ENCODE data around the gene LARGE1.

Gene LARGE1

DNA sequence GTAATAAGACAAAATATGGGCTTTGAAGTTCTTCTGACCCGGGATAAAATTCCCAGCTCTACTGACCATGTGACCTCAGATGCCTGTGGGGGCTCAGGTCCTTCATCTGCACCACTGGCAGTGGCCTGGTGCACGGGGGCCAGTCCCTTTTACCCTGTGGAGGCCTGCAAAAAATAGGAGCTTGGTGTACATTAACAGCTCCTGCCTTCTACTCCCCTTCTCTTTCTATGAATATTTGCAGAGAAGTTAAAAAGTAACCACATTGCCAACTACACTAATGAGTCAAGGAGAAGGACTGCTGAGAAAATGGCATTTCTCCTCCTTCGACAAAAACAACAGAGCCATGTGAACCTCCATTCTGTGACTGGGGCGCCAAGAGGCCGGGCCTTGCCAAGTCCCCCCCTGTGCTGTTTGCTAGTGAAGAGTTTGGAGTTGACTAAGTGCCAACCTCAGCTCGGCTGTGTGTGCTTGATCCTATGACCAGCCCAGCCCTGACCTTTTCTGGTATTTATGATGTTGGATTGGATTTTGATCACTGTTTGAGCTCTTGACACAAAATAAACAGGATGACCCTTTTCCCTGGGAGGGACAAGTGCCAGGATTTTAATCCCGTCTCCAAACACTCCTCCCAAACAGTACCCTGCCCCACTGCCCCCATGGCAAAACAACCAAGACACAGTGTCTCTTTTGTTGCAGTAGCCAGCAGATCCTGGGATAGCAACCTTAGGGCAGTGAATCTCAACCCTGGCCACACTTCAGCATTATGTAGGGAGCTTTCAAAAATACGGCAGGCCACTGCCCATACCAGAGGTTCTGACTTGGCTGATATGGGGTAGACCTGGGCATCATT, 380.1 kb downstream of the LARGE1 start:
- H3K18ac ChIP-seq (ENCODE audit: low read length), result no peak overlapping the region

DNA sequence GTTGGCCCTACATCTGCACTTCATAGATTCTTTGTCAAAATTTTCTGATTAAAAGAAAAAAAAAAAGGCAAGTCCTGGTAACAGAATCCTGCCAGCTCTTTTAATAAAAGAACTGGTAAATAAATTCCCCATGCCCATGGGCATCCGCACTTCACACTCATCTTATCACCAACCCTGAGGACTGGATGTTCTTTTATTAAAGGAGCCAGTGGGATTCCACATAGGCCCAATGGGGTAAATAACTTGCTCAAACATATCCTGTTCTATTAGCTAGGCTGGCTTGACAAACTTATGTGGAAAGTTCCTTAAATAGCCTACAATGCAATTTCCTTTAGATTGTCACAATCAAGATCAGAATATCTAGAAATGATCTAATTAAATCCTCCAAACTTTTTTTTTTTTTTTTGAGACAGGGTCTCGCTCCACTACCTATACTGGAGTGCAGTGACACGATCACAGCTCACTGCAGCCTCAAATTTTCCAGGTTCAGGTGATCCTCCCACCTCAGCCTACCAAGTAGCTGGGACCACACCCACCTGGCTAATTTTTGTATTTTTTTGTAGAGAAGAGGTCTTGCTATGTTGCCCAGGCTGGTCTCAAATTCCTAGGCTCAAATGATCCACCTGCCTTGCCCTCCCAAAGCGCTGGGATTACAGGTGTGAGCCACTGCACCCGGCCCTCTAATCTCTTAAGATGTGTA, 380.9 kb downstream of the LARGE1 start:
- no peak overlapping the region for H2BK15ac ChIP-seq (replicated peaks; ENCODE audit: low read depth)
- H3K56ac ChIP-seq (ENCODE audit: low read length), result no peak overlapping the region
- peaks cover 2% of the 10 kb centered on the region for H3K4me1 ChIP-seq (ENCODE audit: control insufficient read depth, low read depth, low read length)
- H4K5ac ChIP-seq (ENCODE audit: low read length), result no peak overlapping the region
- no CpG with 5 or more reads among the region's 5 CpGs for WGBS (ENCODE audit: extremely low coverage, insufficient coverage, low lambda C conversion rate)
- H2BK120ac ChIP-seq (ENCODE audit: low read depth, low read length), result no peak overlapping the region
- H3K79me1 ChIP-seq (ENCODE audit: low read length), result no peaks in the 10 kb centered on the region
- H3K4me2 ChIP-seq (ENCODE audit: low read length), result no peak overlapping the region
- H4K8ac ChIP-seq (ENCODE audit: low read depth, low read length), result no peak overlapping the region
- H3K18ac ChIP-seq (ENCODE audit: low read length), result no peak overlapping the region
- no peak overlapping the region for H3K27ac ChIP-seq (ENCODE audit: low read depth, low read length)
- H3K4ac ChIP-seq (ENCODE audit: low read depth, low read length), result no peak overlapping the region
- DNase-seq, result no peak
- H3K36me3 ChIP-seq (ENCODE audit: control insufficient read depth, insufficient read depth, low read length), result no peaks in the 10 kb centered on the region
- H2AK5ac ChIP-seq (ENCODE audit: low read length), result no peak overlapping the region
- no peaks in the 10 kb centered on the region for H3K79me2 ChIP-seq (ENCODE audit: control insufficient read depth, insufficient read depth, low read length)
- H3K23ac ChIP-seq (ENCODE audit: low read length), result no peak overlapping the region
- no peak overlapping the region for H3K9ac ChIP-seq (ENCODE audit: low read length)
- H3K27me3 ChIP-seq (ENCODE audit: insufficient read depth, low read length, poor library complexity), result no peaks in the 10 kb centered on the region
- H3K4me3 ChIP-seq (ENCODE audit: low read length), result no peak overlapping the region
- H2BK5ac ChIP-seq (ENCODE audit: low read length), result no peak overlapping the region

More for the DNA sequence above, 380.1 kb downstream of the LARGE1 start:
- Histone ChIP-seq H3K4me2 (ENCODE audit: low read length) (no peak overlapping the region), H3K4ac (ENCODE audit: low read depth, low read length) (no peak overlapping the region), H4K5ac (ENCODE audit: low read length) (no peak overlapping the region), H2BK15ac (replicated peaks; ENCODE audit: low read depth) (no peak overlapping the region), H3K79me1 (ENCODE audit: low read length) (no peaks in the 10 kb centered on the region), H2AK5ac (ENCODE audit: low read length) (no peak overlapping the region), H4K8ac (ENCODE audit: low read depth, low read length) (no peak overlapping the region), H3K4me3 (ENCODE audit: low read length) (no peak overlapping the region), H3K4me1 (ENCODE audit: control insufficient read depth, low read depth, low read length) (peaks cover 2% of the 10 kb centered on the region), H3K36me3 (ENCODE audit: control insufficient read depth, insufficient read depth, low read length) (no peaks in the 10 kb centered on the region), H3K27ac (ENCODE audit: low read depth, low read length) (no peak overlapping the region), H2BK5ac (ENCODE audit: low read length) (no peak overlapping the region), H3K27me3 (ENCODE audit: insufficient read depth, low read length, poor library complexity) (no peaks in the 10 kb centered on the region), H3K9ac (ENCODE audit: low read length) (no peak overlapping the region), H3K56ac (ENCODE audit: low read length) (no peak overlapping the region), H3K23ac (ENCODE audit: low read length) (no peak overlapping the region), H2BK120ac (ENCODE audit: low read depth, low read length) (no peak overlapping the region), H3K79me2 (ENCODE audit: control insufficient read depth, insufficient read depth, low read length) (no peaks in the 10 kb centered on the region)
- WGBS (ENCODE audit: extremely low coverage, insufficient coverage, low lambda C conversion rate), result no CpG with 5 or more reads among the region's 8 CpGs
- DNase-seq, result no peak

- no peak overlapping the region for H3K18ac ChIP-seq (ENCODE audit: low read length)
- no peak overlapping the region for H2BK15ac ChIP-seq (replicated peaks; ENCODE audit: low read depth)
- no peak overlapping the region for H2AK5ac ChIP-seq (ENCODE audit: low read length)
- H4K5ac ChIP-seq (ENCODE audit: low read length), result no peak overlapping the region
- no peak for DNase-seq
- H3K79me2 ChIP-seq (ENCODE audit: control insufficient read depth, insufficient read depth, low read length), result no peaks in the 10 kb centered on the region
- no peaks in the 10 kb centered on the region for H3K79me1 ChIP-seq (ENCODE audit: low read length)
- H3K4me1 ChIP-seq (ENCODE audit: control insufficient read depth, low read depth, low read length), result peaks cover 2% of the 10 kb centered on the region
- no peak overlapping the region for H3K4ac ChIP-seq (ENCODE audit: low read depth, low read length)
- no peak overlapping the region for H2BK5ac ChIP-seq (ENCODE audit: low read length)
- no peaks in the 10 kb centered on the region for H3K36me3 ChIP-seq (ENCODE audit: control insufficient read depth, insufficient read depth, low read length)
- no peak overlapping the region for H3K56ac ChIP-seq (ENCODE audit: low read length)
- H3K27ac ChIP-seq (ENCODE audit: low read depth, low read length), result no peak overlapping the region
- H4K8ac ChIP-seq (ENCODE audit: low read depth, low read length), result no peak overlapping the region
- no peak overlapping the region for H3K4me3 ChIP-seq (ENCODE audit: low read length)
- no peaks in the 10 kb centered on the region for H3K27me3 ChIP-seq (ENCODE audit: insufficient read depth, low read length, poor library complexity)
- WGBS (ENCODE audit: extremely low coverage, insufficient coverage, low lambda C conversion rate), result no CpG with 5 or more reads among the region's 6 CpGs
- H2BK120ac ChIP-seq (ENCODE audit: low read depth, low read length), result no peak overlapping the region
- no peak overlapping the region for H3K9ac ChIP-seq (ENCODE audit: low read length)
- no peak overlapping the region for H3K23ac ChIP-seq (ENCODE audit: low read length)
- no peak overlapping the region for H3K4me2 ChIP-seq (ENCODE audit: low read length)
Observed at GRCh38 chr22:33538277-33538885, 381.9 kb downstream of the LARGE1 start.

- H2AK5ac ChIP-seq (ENCODE audit: low read length), result no peak overlapping the region
- DNase-seq, result no peak
- no CpG with 5 or more reads among the region's 9 CpGs for WGBS (ENCODE audit: extremely low coverage, insufficient coverage, low lambda C conversion rate)
- no peak overlapping the region for H3K4me2 ChIP-seq (ENCODE audit: low read length)
- H3K18ac ChIP-seq (ENCODE audit: low read length), result no peak overlapping the region
- H3K4me1 ChIP-seq (ENCODE audit: control insufficient read depth, low read depth, low read length), result peaks cover 2% of the 10 kb centered on the region
- H3K4ac ChIP-seq (ENCODE audit: low read depth, low read length), result no peak overlapping the region
- H3K27ac ChIP-seq (ENCODE audit: low read depth, low read length), result no peak overlapping the region
- H3K56ac ChIP-seq (ENCODE audit: low read length), result no peak overlapping the region
- no peak overlapping the region for H4K5ac ChIP-seq (ENCODE audit: low read length)
- no peak overlapping the region for H3K4me3 ChIP-seq (ENCODE audit: low read length)
- H4K8ac ChIP-seq (ENCODE audit: low read depth, low read length), result no peak overlapping the region
- no peak overlapping the region for H2BK120ac ChIP-seq (ENCODE audit: low read depth, low read length)
- H3K36me3 ChIP-seq (ENCODE audit: control insufficient read depth, insufficient read depth, low read length), result no peaks in the 10 kb centered on the region
- no peaks in the 10 kb centered on the region for H3K79me1 ChIP-seq (ENCODE audit: low read length)
- H3K79me2 ChIP-seq (ENCODE audit: control insufficient read depth, insufficient read depth, low read length), result no peaks in the 10 kb centered on the region
- H2BK5ac ChIP-seq (ENCODE audit: low read length), result no peak overlapping the region
- H3K9ac ChIP-seq (ENCODE audit: low read length), result no peak overlapping the region
- H2BK15ac ChIP-seq (replicated peaks; ENCODE audit: low read depth), result no peak overlapping the region
- no peak overlapping the region for H3K23ac ChIP-seq (ENCODE audit: low read length)
- H3K27me3 ChIP-seq (ENCODE audit: insufficient read depth, low read length, poor library complexity), result no peaks in the 10 kb centered on the region
Observed at GRCh38 chr22:33537059-33537458, 383.2 kb downstream of the LARGE1 start.

DNA sequence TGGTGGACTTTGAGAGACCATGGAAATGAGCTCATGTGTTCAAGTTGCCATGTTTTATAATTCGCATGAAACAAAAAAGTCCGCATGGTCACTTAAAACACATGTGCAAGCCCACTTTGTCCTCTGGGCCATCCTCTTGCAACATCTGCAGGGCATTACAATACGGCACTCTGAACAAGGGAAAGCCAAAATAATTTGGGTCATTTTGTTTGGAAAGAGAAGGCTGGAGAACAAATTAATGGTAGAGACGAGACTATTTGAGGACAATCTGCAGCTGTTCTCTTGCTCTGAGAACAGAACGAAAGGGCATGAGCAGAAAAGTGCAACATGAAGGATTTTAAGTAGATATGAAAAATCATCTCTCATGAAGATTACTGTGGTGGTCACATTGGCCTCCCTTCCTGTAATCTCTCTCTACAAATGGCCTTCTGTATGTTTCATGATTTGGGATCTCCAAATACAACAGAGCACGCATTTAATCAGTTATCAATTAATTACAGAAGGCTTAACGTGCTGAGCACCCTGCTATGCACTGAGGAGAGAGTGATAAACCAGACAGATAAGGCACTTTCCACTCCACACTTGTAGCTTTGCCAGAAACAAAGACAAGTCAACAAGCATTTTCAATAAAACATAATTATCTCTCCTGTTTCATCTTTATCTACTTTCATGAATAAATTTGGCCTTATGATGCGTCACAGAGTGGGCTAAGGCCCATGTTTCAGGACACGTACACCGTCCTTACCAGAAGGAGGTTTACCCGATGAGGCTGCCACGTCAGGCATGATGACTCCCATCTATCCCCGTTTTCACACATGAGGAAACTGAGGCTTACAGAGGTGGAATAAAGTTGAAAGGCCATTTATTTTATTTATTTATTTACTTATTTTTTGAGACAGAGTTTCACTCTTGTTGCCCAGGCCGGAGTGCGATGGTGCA, 384.1 kb downstream of the LARGE1 start:
- WGBS (ENCODE audit: extremely low coverage, insufficient coverage, low lambda C conversion rate), result no CpG with 5 or more reads among the region's 15 CpGs
- H3K56ac ChIP-seq (ENCODE audit: low read length), result no peak overlapping the region
- no peak overlapping the region for H3K4me3 ChIP-seq (ENCODE audit: low read length)
- H4K5ac ChIP-seq (ENCODE audit: low read length), result no peak overlapping the region
- no peaks in the 10 kb centered on the region for H3K36me3 ChIP-seq (ENCODE audit: control insufficient read depth, insufficient read depth, low read length)
- H2AK5ac ChIP-seq (ENCODE audit: low read length), result no peak overlapping the region
- H3K4ac ChIP-seq (ENCODE audit: low read depth, low read length), result no peak overlapping the region
- H2BK120ac ChIP-seq (ENCODE audit: low read depth, low read length), result no peak overlapping the region
- no peaks in the 10 kb centered on the region for H3K79me1 ChIP-seq (ENCODE audit: low read length)
- H3K4me2 ChIP-seq (ENCODE audit: low read length), result no peak overlapping the region
- H3K4me1 ChIP-seq (ENCODE audit: control insufficient read depth, low read depth, low read length), result peaks cover 2% of the 10 kb centered on the region
- no peaks in the 10 kb centered on the region for H3K27me3 ChIP-seq (ENCODE audit: insufficient read depth, low read length, poor library complexity)
- no peak overlapping the region for H2BK5ac ChIP-seq (ENCODE audit: low read length)
- no peak overlapping the region for H3K18ac ChIP-seq (ENCODE audit: low read length)
- H4K8ac ChIP-seq (ENCODE audit: low read depth, low read length), result no peak overlapping the region
- peak; percentile 54 for DNase-seq
- H3K9ac ChIP-seq (ENCODE audit: low read length), result no peak overlapping the region
- no peak overlapping the region for H3K27ac ChIP-seq (ENCODE audit: low read depth, low read length)
- no peaks in the 10 kb centered on the region for H3K79me2 ChIP-seq (ENCODE audit: control insufficient read depth, insufficient read depth, low read length)
- H2BK15ac ChIP-seq (replicated peaks; ENCODE audit: low read depth), result no peak overlapping the region
- peak overlapping the region; percentile 16 for H3K23ac ChIP-seq (ENCODE audit: low read length)
